Measurements from ENCODE around the gene RNF207. TPM values are rescaled to one million over a fixed set of nuclear protein-coding genes. Genes with fewer than 3 reads are reported as not detected.
A peak's percentile ranks its signal among the peaks of the same experiment; 100 is the strongest.

The RNF207 gene
- total and polyA plus RNA-seq, 2 of the 4 experiments (the other 2 are of a cell fraction): 2.7 to 17.2 TPM

GRCh38 chr1:6175411-6175828, 30.5 kb upstream of the RNF207 start:
- H3K18ac ChIP-seq (ENCODE audit: low read depth, low read length): no peak overlapping the region
- TF ChIP-seq CTCF (conservative IDR thresholded peaks at IDR 0.05; ENCODE audit: low read depth, low read length): no peak
- H3K4ac ChIP-seq (ENCODE audit: low read depth, low read length): no peak overlapping the region
- no peak overlapping the region for H4K91ac ChIP-seq (ENCODE audit: insufficient read depth, low read depth, low read length)
- CTCF ChIA-PET: no interaction called here
- no peak overlapping the region for H3K23ac ChIP-seq (ENCODE audit: low read depth, low read length)
- no peaks in the 10 kb centered on the region for H3K36me3 ChIP-seq (ENCODE audit: control insufficient read depth, insufficient read depth, low read length)
- 0 out of 2 replicates have a peak, but pooled peaks cover 2% of the 10 kb centered on the region for H3K4me1 ChIP-seq (ENCODE audit: control insufficient read depth, insufficient read depth, low read length)
- no TSS peak for BruUV-seq (replicated peaks)
- H2BK15ac ChIP-seq (ENCODE audit: low read depth, low read length): no peak overlapping the region
- no peak overlapping the region for H2BK20ac ChIP-seq (ENCODE audit: low read depth, low read length)
- H2AK9ac ChIP-seq (replicated peaks; ENCODE audit: low read depth, low read length, poor library complexity): no peak overlapping the region
- no peak overlapping the region for H2BK120ac ChIP-seq (ENCODE audit: low read depth, low read length)
- WGBS, 2 experiments (ENCODE audit: extremely low coverage in 2 of 2, insufficient read length in 1 of 2): 63% methylated on average over 6 of the region's 6 CpGs; no CpG with 5 or more reads in 1 of the 2 experiments
- intact Hi-C loops (cut with micrococcal nuclease): no loop called here
- H4K20me1 ChIP-seq (ENCODE audit: insufficient read depth, low read length): 0 out of 2 replicates have a peak, but pooled peaks cover 3% of the 10 kb centered on the region
- no peak overlapping the region for H3K14ac ChIP-seq (replicated peaks; ENCODE audit: low read depth, low read length)
- in situ Hi-C loops (cut with MboI; ENCODE audit: low sequenced_read_pairs): no loop called here
- H3K27me3 ChIP-seq (ENCODE audit: control insufficient read depth, insufficient read depth, low read length): peaks cover 42% of the 10 kb centered on the region
- H3K4me3 ChIP-seq (ENCODE audit: insufficient read depth, low read depth, low read length): no peak overlapping the region
- no peak overlapping the region for H3K9ac ChIP-seq (ENCODE audit: low read depth, low read length)
- no peak overlapping the region for H3K4me2 ChIP-seq (ENCODE audit: low read depth, low read length)
- H2BK5ac ChIP-seq (ENCODE audit: low read depth, low read length, poor library complexity, severe bottlenecking): peak overlapping the region; percentile 67
- DNase-seq (no peak), ATAC-seq (ENCODE audit: low read depth) (no peak)
- no peak overlapping the region for H3K56ac ChIP-seq (ENCODE audit: extremely low read depth, insufficient read depth, low read length)
- no peaks in the 10 kb centered on the region for H3K9me1 ChIP-seq (ENCODE audit: insufficient read depth, low read length)
- H2AFZ ChIP-seq (replicated peaks; ENCODE audit: low read length, poor library complexity): no peak overlapping the region
- dilution Hi-C loops (cut with HindIII; ENCODE audit: low sequenced_read_pairs, unreplicated experiment): no loop called here
- H3K79me1 ChIP-seq (ENCODE audit: low read depth in 1 of 2, low read length in 2 of 2): no peaks in the 10 kb centered on the region
- H3K9me3 ChIP-seq (ENCODE audit: control insufficient read depth, insufficient read depth, low read length): no peaks in the 10 kb centered on the region; the same call in 1 of the 2 replicates
- no peak overlapping the region for H3K27ac ChIP-seq (ENCODE audit: insufficient read depth, low read length)
- H4K5ac ChIP-seq (ENCODE audit: low read depth, low read length): no peak overlapping the region
- no peak overlapping the region for H2AK5ac ChIP-seq (ENCODE audit: low read depth, low read length)
- no peak overlapping the region for H4K8ac ChIP-seq (ENCODE audit: low read depth in 2 of 2, low read length in 2 of 2)
- POLR2A ChIA-PET (ENCODE audit: unreplicated experiment): no interaction called here
